GM18498 (cell line): ENCODE measurements around the gene GALNT7.

Experiments
- ATAC-seq: cut with Tn5 transposase; IDR thresholded peaks from one replicate; pipeline ENCODE4 v1.9.1; 2021; ENCODE audit warnings: mild to moderate bottlenecking, moderate library complexity; ENCODE audit not compliant: unreplicated experiment

Gene GALNT7

DNA sequence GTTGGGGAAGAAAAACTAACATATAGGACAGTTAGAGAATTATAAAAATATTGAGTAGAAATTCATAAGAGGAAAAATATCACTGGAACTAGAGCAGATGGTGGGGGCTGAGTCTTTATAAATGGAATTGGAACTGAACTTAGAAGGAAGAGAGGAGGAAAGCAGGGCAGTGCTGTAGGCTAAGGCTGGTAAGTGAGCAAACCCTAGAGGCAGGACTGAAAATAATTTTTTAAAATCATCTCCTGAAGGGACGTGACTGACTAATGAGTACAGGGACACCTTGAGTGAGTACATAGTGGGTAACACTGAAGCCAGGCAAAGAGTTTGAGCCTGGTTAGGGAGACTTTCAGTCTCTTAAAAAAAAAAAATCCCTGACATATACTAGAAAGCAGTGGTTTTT is 63.3 kb downstream of the GALNT7 start:
- peak; percentile 61 for ATAC-seq

DNA sequence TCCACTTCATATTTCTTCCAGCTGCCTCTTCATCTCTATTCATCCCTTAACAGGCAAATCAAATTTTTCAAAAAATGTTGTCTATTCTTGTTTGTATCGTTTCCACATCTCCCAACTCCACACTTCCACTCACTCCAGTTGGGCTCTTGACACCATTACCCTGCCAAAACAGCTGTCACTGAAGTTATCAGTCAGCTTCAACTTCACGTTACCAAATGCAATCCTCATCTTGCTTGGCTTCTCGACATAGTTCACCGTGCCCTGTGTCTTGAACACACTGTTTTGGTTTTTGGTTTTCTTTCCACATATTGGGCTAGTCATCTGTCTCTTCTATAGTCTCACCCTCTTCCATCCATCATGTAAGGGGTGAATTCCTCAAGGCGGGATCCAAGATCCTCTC is 65.2 kb downstream of the GALNT7 start:
- no peak for ATAC-seq

DNA sequence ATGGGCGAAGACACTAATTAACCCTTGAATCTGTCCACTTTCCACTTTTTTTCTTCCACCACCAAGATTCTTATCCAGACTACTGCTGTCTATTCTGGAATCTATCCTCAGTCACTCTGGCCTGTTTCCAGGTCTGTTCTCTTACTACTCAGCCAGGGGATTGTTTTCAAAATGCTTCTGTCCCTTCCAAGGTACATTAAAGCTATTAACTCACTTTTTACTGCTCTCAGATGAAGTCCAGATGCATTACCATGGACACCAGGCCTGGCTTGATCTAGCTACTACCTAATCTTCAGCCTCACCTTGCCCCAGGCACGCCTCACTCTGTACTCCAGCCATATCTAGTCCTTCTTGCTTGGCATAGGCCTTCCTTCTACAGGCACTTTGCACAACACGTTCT is 66.4 kb downstream of the GALNT7 start:
- ATAC-seq: no peak

DNA sequence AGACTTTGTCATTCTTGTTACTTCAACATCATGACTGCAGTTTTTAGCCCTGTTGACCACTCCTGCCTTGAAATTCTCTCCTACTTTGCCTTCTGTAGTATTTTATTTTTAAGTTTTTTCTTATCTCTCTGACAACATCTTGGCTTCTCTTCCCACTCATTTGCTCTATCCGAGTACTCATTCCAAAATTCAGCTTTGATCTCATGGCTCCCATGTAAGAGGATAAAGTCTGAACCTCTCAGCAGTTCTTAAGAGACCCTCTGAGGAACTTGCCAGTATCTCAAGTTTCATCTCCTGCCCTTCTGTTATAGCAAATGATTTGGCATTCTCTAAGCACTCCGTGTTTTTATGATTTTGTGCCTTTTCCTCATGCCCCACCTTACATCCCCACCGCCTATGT is 67.7 kb downstream of the GALNT7 start:
- ATAC-seq: no peak

DNA sequence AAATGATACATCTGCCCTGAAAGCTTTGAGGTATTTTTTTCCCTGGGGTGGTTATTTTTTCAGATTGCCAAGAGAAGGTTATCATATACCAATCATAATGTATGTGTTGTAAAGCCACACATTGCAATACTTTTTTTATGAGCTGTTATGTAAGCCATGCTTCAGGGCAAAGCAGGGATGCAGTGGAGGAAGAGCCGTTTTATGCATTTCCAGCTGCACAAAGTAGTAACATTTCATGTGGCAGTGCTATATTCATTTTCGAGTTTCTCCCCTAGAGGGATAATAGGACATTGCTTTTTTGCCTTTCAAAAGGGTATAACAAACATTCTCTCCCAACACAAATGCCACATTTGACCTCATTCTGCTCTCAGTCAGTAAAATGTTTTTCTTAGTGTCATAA is 68.5 kb downstream of the GALNT7 start:
- ATAC-seq: no peak

DNA sequence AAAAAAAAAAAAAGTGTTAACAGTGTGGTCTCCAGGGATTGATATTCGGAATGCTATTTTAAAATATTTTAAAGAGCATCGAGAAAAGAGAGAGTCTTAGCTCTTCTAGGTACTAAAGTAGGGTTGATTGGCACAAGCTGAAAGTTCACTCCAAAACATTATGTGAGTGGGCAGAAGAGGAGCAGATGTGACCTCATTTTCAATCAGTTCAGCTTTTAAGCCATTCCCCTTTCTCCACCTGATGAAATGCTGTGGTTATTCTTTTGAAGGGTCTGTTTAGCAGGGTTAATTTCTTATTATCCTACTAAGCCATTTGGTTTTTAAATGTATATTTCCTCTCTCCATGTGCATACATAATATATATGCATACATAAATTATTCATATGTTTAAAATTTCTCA is 69.2 kb downstream of the GALNT7 start:
- no peak for ATAC-seq

DNA sequence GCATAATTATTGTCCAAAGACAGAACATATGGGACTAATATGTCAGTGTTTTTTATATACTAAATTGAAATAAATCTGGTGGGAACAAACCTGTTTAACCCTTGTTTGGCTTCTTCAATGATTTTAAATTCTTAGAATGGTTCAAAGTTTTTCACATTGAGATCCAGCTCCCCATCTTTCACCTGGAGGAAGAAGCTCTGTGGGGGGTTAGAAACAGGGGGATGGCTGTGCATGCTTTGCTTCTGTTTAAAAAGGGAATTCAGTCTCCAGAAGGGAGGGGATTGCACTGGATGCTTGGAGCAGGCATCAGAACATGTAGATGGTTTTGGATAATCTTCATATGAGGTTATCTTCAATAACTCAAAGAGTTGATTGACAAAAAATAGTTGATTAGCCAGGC is 72.1 kb downstream of the GALNT7 start:
- no peak for ATAC-seq

DNA sequence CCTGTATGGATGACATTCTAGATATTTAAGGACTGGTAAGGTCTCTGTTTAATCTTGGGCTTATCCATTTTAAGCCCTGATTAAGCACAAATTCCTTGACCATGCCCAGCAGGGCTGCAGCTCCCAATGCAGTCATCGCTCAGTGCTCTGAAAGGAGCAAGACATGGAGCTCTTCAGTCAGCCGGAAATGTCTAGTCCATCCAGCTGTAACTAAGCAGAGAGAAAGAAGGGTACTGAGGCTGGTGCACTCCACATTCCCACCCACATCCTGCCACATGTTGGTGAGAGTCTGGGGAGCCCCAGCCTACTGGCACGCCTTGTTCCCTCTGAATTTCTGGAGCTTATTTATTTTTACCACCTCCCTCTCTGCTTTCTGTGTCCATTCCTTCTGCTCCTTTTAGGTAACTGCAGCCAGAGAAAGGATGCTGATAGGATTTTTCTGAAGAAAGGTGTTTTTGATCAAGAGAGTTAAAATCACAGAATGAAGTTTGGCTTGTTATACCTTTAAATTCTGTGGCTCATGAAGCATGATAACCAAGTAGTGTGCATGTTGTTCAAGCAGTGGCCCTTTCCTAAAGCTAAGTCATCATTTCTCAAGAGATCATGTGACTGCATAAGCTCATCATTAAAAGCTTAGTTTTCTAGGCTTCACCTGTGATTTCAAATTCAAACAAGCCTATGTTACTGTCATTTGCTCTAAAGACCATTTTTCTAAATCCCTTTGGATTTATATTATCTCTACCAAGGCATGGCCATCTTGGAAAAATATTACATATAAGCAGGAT is 74.0 kb downstream of the GALNT7 start:
- ATAC-seq: no peak

DNA sequence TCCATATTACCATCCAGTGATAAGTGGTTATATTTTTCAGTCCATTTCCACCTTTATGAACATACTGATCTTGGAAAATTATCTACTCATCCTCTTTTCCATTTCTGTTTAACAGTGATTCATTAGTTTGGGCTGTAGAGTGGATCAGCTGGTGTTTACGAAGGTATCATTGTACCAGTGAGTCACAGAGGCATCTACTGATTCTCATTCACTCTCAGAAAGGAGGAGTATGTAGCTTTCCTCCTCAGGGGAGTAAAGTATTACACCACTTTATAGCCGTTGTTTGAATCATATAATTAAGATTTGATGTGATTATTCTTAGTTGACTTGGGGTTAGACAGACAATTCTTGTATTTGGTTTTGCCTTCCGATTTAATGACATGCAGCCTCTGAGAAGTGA is 74.7 kb downstream of the GALNT7 start:
- no peak for ATAC-seq

DNA sequence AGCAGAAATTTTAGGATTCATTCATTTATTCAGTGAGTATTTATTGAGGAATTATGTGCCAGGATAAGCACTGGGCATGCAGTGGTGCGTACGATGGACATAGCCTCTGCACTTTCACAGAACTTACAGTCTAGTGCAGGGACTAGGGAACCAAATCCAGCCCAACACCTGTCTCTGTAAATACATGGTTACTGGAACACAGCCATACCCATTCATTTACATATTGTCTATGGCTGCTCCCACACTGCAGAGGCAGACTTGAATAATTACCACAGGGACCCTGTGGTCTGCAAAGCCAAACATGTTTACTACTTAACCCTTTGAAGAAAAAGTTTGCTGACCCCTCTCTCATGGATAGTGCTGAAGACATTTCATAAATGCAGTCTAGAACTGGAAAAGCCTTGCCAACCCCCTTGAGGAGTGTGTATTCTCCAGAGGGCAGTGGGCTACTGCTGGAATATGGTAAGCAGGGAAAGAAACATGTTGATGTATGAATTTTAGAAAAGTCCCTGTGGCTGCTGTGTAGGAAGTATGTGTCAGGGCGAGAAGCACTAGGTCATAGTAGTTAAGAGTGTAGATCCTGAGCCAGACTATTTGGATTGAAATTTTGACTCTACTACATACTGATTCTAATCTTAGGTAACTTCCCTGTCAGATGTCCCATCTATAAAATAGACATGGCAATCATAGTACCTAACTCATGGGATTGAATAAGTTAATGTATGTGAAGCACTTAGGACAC is 75.5 kb downstream of the GALNT7 start:
- peak; percentile 85 for ATAC-seq

DNA sequence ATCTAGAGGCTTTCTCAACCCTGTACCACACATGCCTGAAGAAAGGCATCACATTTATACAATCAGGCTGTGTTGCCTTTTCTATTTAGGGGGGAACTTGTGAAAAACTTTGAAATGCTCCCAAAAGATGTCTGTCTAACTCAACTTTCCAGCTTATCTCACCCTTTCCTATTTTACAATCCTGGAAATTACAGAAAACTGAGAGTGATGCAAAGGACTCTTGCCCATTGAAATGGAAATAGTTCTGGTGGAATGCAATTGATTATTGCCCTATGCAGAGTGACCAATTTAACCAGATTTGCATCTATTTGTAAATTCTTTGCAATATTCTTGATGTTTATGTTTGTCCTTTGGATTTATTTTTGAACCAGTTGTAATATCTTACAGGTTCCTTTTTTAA is 77.3 kb downstream of the GALNT7 start:
- no peak for ATAC-seq

DNA sequence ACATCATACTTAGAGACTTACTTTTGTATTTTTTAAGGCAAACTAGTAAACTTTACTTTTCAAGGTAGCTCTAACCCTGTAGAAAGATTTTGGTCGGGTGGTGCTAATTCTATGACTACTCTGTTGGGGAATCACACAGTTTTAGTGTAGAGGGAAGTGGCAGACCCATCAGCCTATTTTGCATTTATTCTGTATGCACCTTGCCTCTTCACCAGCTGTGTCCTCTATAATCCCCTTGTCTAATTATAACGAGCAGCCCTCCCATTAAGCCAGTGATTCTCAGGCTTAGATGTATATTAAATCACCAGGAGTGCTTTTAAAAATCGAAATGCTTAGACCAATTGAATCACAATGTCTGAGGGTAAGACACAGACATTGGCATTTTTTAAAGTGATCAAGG is 78.1 kb downstream of the GALNT7 start:
- peak; percentile 46 for ATAC-seq

DNA sequence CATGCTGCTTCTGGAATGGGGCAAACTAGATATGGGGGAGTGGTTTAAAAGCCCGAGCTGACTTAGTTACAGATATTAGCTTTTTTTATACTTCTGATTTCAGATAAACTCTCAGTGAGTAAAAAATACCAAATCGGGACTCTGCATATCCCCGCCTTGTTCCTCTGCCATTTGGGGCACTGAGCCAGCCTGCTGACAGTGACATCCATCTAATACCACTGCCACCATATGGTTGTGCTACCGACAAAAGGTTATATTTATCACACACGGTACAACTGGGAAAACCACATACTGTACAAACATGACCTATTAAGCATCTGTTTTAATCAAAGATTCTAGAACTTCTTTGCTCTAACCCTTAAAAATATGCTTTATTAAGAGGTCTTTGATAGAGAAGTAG is 78.7 kb downstream of the GALNT7 start:
- no peak for ATAC-seq

DNA sequence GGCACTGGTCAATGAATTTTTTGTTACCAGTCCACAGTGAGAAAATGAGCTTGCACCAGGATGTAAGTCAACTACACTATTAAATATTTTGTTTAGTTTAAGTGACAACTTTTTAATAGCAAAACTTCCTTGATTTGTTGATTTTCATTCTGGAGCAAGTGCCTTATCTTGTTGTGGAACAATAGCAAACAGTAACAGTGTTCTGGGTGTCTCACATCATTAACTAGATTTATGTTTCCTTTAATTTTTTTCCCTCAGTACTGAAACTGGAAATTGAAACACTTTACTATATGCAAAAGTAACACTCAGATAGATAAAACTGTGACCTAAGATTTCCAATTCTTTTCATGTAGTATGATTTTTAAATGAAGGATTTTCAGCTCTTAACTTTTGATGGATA is 80.1 kb downstream of the GALNT7 start:
- no peak for ATAC-seq

DNA sequence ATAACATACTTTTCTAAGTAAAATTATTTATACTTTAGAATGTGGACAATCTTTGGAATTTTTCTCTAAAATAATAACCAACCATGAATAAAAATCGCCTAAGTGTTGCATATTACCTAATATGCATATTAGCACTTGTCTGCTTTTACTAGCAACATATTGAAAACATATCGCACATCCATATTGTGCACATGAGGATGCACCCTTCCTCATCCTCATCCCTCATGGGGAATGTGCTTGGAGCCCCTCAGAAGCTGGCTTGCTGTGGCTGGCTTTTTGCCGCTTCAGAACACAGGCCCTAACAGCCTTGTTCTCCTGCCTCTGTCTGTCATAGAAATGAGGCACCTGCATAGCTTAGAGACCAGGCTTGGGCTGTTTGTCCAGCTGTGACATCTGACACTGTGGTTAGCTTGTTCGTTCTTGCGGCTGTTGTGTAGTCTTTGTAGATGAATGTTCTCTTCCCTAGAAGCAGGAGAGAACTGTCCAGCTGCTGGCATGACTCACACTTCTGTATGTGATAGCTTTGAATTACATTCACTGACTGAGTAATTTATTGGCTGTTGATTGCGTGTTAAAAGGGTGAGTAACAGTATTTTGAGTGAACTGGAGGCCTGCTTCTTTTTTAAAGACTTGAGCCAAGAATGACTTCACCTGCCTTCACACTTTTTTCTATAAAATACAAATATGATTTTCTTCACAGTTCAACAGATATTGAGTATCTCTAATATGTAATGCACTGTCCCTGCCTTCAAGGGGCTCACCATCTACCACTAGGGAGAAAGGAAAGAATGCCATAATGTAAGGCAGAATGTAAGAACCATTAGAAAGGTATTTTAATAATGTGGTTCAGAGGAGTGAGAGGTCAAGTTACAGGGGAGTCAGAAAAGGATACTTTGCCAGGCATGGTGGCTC is 83.7 kb downstream of the GALNT7 start:
- peak; percentile 84 for ATAC-seq

DNA sequence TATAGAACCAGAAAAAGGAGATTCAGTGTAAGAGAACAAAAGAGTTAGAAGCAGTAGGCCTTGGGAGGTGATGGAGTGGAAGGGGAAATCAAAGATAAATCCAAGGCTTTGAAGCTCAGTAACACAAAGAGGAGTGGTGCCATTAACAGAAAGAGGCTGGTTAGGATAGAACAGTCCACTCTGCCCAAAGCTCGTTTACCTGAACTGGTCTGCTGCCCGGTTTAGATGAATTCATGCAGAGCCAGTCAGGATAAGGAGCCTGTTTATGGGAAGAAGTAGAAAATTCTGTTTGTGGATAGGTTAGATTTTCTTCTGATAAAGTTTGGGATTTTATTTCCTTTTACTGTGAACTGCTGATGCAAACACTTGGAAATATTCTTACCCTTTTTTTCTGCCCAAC is 85.0 kb downstream of the GALNT7 start:
- ATAC-seq: no peak

DNA sequence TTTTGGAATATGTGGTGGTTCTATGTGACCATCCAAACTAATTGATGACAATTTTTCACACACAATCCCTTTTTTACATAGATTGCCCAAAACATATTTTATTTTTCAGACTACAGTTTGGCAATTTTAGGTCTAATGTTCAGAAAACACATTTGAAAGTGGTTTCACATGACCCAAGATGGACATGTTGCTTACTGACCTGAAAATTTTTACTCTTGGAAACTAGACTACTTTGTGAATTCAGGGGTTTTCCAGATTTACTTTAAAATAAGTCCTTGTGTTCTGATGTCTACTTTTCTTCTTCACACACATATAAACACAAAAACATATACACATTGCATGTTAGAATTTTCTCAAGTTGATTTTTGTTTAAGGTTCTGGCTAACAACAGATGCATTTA is 86.0 kb downstream of the GALNT7 start:
- ATAC-seq: no peak

DNA sequence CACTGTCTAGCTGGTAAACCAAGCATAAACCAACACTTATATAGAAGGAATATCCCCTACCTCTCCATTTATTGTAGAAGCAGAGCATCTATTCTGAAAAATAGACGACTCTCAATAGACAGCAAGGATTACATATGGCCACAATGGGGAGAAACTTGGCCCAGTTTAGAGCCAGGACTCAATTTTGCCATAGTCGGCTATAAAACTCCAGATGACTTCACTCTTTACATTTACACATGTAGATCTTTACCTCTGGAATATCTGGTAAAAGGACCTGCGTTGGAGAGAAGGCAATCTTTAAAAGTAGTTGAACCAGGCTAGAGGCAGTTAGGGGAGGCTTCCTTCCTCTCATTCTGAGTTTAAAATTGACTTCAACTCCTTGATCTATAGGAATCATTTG is 88.2 kb downstream of the GALNT7 start:
- ATAC-seq: no peak

DNA sequence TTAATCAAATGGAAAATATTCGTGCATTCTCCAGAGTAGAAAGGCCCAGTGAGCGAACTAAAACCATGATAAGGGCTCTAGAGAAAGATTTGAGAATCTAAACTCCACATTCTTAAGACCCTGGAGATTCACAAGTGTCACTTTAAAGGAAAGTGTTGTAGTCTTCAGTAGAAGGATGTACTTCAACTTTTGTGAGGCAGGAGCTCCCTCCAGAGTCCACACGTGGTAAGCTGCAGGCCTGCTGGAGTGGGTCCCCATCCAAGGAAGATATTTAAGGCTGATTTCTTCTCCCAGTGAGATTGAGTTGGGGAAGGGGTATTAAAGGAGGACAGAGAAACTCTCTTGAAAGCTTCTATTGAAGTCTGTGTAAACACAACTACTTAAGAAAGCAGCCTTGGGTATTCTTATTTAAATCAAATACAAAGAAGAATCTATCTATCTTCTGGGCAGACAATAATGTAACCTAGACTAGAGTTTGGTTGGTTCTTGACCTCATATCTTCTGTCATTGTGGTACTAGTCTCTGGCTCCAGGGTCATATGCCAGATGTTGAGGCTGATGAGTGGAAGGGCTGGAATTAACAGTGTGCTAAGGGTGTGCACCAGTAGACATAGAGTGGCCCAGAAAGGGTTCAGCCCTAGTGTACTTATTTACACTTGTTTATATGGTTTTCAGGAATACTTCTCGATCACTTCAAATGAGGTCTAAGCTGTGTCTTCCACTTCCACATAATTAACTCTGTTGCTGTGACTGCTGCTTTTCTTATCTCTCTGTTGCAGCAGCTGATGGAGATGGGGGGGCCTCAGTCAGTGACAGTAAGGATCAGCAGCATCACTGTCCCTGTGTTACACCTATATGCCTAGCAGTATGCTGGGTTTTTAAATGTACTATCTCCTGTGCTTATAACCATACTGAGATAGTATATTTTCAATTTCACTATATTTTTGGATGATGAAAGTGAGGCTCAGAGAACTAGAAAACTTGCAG is 89.4 kb downstream of the GALNT7 start:
- ATAC-seq: peak; percentile 85

DNA sequence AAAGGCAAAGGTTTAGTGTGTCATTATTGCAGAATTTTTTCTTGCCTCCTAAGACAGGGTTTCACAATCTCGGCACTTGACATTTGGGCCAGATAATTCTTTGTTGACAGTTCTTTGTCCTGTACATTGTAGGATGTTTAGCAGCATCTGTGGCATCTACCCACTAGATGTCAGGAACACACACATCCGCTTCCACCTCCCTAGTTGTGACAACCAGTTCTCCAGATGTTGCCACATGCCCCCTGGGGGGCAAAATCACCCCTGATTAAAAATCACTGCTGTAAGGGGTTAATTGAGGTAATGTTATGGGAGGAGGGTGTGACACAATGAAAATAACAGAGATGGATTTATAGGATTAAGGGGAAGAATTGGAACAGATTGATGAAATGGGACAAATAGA is 90.3 kb downstream of the GALNT7 start:
- ATAC-seq: no peak
